ENCODE results near the gene ISG20.

Gene ISG20

GRCh38 chr15:88656760-88657221 is 18.0 kb downstream of the ISG20 start:
- Mint-ChIP-seq H3K36me3 (ENCODE audit: insufficient read depth) (peaks cover 25% of the 10 kb centered on the region), H3K4me1 (ENCODE audit: low read depth in 2 of 2) (peaks cover 26 to 29% of the 10 kb centered on the region in 2 donors), H3K27me3 (no peaks in the 10 kb centered on the region), H3K9me3 (no peaks in the 10 kb centered on the region), H3K4me3 (no peak overlapping the region), H3K27ac (peak overlapping the region; percentile 81 to 85)
- DNase-seq (no peak), ATAC-seq (replicated peaks) (peak; percentile 51)

GRCh38 chr15:88657326-88658069 is 18.7 kb downstream of the ISG20 start:
- Mint-ChIP-seq H3K4me1 (ENCODE audit: low read depth in 2 of 2) (peaks cover 26 to 29% of the 10 kb centered on the region in 2 donors), H3K4me3 (no peak overlapping the region), H3K9me3 (no peaks in the 10 kb centered on the region), H3K27ac (peak overlapping the region; percentile 81 to 85), H3K36me3 (ENCODE audit: insufficient read depth) (peaks cover 26% of the 10 kb centered on the region), H3K27me3 (no peaks in the 10 kb centered on the region)
- no peak for DNase-seq
- ATAC-seq (replicated peaks), result no peak

GRCh38 chr15:88658070-88658965 is 19.5 kb downstream of the ISG20 start:
- H3K27ac Mint-ChIP-seq, result peak overlapping the region; percentile 85 to 89
- no peak for DNase-seq
- H3K4me1 Mint-ChIP-seq (ENCODE audit: low read depth in 2 of 2), result peaks cover 18 to 21% of the 10 kb centered on the region in 2 donors
- H3K4me3 Mint-ChIP-seq, result no peak overlapping the region
- no peaks in the 10 kb centered on the region for H3K27me3 Mint-ChIP-seq
- H3K36me3 Mint-ChIP-seq (ENCODE audit: insufficient read depth), result peaks cover 19% of the 10 kb centered on the region
- no peak for ATAC-seq (replicated peaks)
- no peaks in the 10 kb centered on the region for H3K9me3 Mint-ChIP-seq

- no peak overlapping the region for H3K4me3 Mint-ChIP-seq
- no peaks in the 10 kb centered on the region for H3K9me3 Mint-ChIP-seq
- peaks cover 16% of the 10 kb centered on the region for H3K36me3 Mint-ChIP-seq (ENCODE audit: insufficient read depth)
- DNase-seq (no peak), ATAC-seq (replicated peaks) (no peak)
- peaks cover 20 to 24% of the 10 kb centered on the region in 2 donors for H3K4me1 Mint-ChIP-seq (ENCODE audit: low read depth in 2 of 2)
- no peaks in the 10 kb centered on the region for H3K27me3 Mint-ChIP-seq
- H3K27ac Mint-ChIP-seq, result peak overlapping the region; percentile 83 to 89
These were observed 20.4 kb downstream of the ISG20 start for GRCh38 chr15:88658972-88659931.

- H3K4me1 Mint-ChIP-seq (ENCODE audit: low read depth in 2 of 2), result peaks cover 13 to 15% of the 10 kb centered on the region in 2 donors
These were observed 22.4 kb downstream of the ISG20 start for GRCh38 chr15:88661041-88661700.

GRCh38 chr15:88661761-88662556 is 23.1 kb downstream of the ISG20 start:
- H3K27me3 Mint-ChIP-seq, result no peaks in the 10 kb centered on the region
- H3K27ac Mint-ChIP-seq, result peak overlapping the region in 1 of 2 donors; percentile 48
- ATAC-seq (replicated peaks) (no peak), DNase-seq (no peak)
- H3K4me1 Mint-ChIP-seq (ENCODE audit: low read depth in 2 of 2), result peaks cover 13 to 15% of the 10 kb centered on the region in 2 donors
- H3K9me3 Mint-ChIP-seq, result no peaks in the 10 kb centered on the region
- H3K4me3 Mint-ChIP-seq, result no peak overlapping the region
- H3K36me3 Mint-ChIP-seq (ENCODE audit: insufficient read depth), result peaks cover 12% of the 10 kb centered on the region

More at GRCh38 chr15:88661041-88661700, 22.4 kb downstream of the ISG20 start:
- H3K9me3 Mint-ChIP-seq, result no peaks in the 10 kb centered on the region
- no peak overlapping the region for H3K4me3 Mint-ChIP-seq
- no peaks in the 10 kb centered on the region for H3K27me3 Mint-ChIP-seq
- ATAC-seq (replicated peaks) (no peak), DNase-seq (no peak)
- no peak overlapping the region for H3K27ac Mint-ChIP-seq
- peaks cover 12% of the 10 kb centered on the region for H3K36me3 Mint-ChIP-seq (ENCODE audit: insufficient read depth)

GRCh38 chr15:88663141-88663621 is 24.4 kb downstream of the ISG20 start:
- no peaks in the 10 kb centered on the region for H3K9me3 Mint-ChIP-seq
- H3K4me3 Mint-ChIP-seq, result no peak overlapping the region
- no peak overlapping the region for H3K27ac Mint-ChIP-seq
- H3K36me3 Mint-ChIP-seq (ENCODE audit: insufficient read depth), result peaks cover 12% of the 10 kb centered on the region
- H3K27me3 Mint-ChIP-seq, result peaks cover 0 to under 1% of the 10 kb centered on the region in 2 donors
- peaks cover 7% of the 10 kb centered on the region in 2 donors for H3K4me1 Mint-ChIP-seq (ENCODE audit: low read depth in 2 of 2)
- ATAC-seq (replicated peaks) (no peak), DNase-seq (no peak)

- Mint-ChIP-seq H3K27me3 (peaks cover 10 to 11% of the 10 kb centered on the region in 2 donors), H3K27ac (peak overlapping the region; percentile 46 to 59), H3K36me3 (ENCODE audit: insufficient read depth) (peaks cover 11% of the 10 kb centered on the region), H3K4me3 (no peak overlapping the region), H3K9me3 (no peaks in the 10 kb centered on the region), H3K4me1 (ENCODE audit: low read depth in 2 of 2) (peaks cover 7% of the 10 kb centered on the region in 2 donors)
- peak; percentile 39 to 47 (median 47) for DNase-seq
- peak; percentile 84 for ATAC-seq (replicated peaks)
These were observed 25.4 kb downstream of the ISG20 start for GRCh38 chr15:88664151-88664778.

GRCh38 chr15:88674661-88675060 is 35.8 kb downstream of the ISG20 start:
- ATAC-seq (replicated peaks) (no peak), DNase-seq (no peak)
- H3K9me3 Mint-ChIP-seq, result no peaks in the 10 kb centered on the region
- H3K36me3 Mint-ChIP-seq (ENCODE audit: insufficient read depth), result no peaks in the 10 kb centered on the region
- no peak overlapping the region for H3K4me3 Mint-ChIP-seq
- H3K4me1 Mint-ChIP-seq (ENCODE audit: low read depth in 2 of 2), result no peaks in the 10 kb centered on the region
- no peak overlapping the region for H3K27ac Mint-ChIP-seq
- H3K27me3 Mint-ChIP-seq, result peaks cover 40 to 43% of the 10 kb centered on the region in 2 donors

GRCh38 chr15:88678755-88679154 is 39.9 kb downstream of the ISG20 start:
- H3K9me3 Mint-ChIP-seq, result no peaks in the 10 kb centered on the region
- H3K4me1 Mint-ChIP-seq (ENCODE audit: low read depth in 2 of 2), result no peaks in the 10 kb centered on the region
- no peak overlapping the region for H3K4me3 Mint-ChIP-seq
- no peak overlapping the region for H3K27ac Mint-ChIP-seq
- DNase-seq (no peak), ATAC-seq (replicated peaks) (no peak)
- H3K36me3 Mint-ChIP-seq (ENCODE audit: insufficient read depth), result no peaks in the 10 kb centered on the region
- H3K27me3 Mint-ChIP-seq, result peaks cover 9 to 20% of the 10 kb centered on the region in 2 donors

GRCh38 chr15:88680241-88681001 is 41.6 kb downstream of the ISG20 start:
- no peaks in the 10 kb centered on the region for H3K9me3 Mint-ChIP-seq
- no peaks in the 10 kb centered on the region for H3K4me1 Mint-ChIP-seq (ENCODE audit: low read depth in 2 of 2)
- ATAC-seq (replicated peaks) (no peak), DNase-seq (no peak)
- H3K36me3 Mint-ChIP-seq (ENCODE audit: insufficient read depth), result no peaks in the 10 kb centered on the region
- no peak overlapping the region for H3K4me3 Mint-ChIP-seq
- no peak overlapping the region for H3K27ac Mint-ChIP-seq
- peaks cover 8 to 15% of the 10 kb centered on the region in 2 donors for H3K27me3 Mint-ChIP-seq

All from effector memory CD8-positive, alpha-beta T cell (primary cell).